H7 (cell line): ENCODE data around the gene CKS1B. TPM values are rescaled to one million over a fixed set of nuclear protein-coding genes. Genes with fewer than 3 reads are reported as not detected.

Source experiments
- DNase-seq: peaks from one replicate; pipeline ENCODE4 v3.0.0; 2012
- H3K27me3 ChIP-seq: 2 replicates; pipeline ENCODE4 v1.6.0; 2011; ENCODE audit warnings: mild to moderate bottlenecking, low read length; ENCODE audit not compliant: control insufficient read depth, insufficient read depth
- H3K36me3 ChIP-seq: replicated peaks from 2 replicates; pipeline ENCODE4 v1.5.1; 2011; ENCODE audit warnings: low read length; ENCODE audit not compliant: control insufficient read depth, insufficient read depth
- H3K4me3 ChIP-seq: 2 replicates; pipeline ENCODE4 v1.5.1; 2011; ENCODE audit warnings: low read depth, mild to moderate bottlenecking, control low read depth, low read length, moderate library complexity; ENCODE audit not compliant: insufficient read depth
- total RNA-seq: library from RNA; depleted of rRNA; stranded (reverse); fragments of >200 nt; shearing (Covaris generic); gene quantifications from 2 replicates; pipeline ENCODE4 v1.2.3, GENCODE V29; 2014

The CKS1B gene
- total RNA-seq, 1 experiment from 2014 or later = 342 TPM

- no peaks in the 10 kb centered on the region for H3K27me3 ChIP-seq
- peaks cover 7% of the 10 kb centered on the region for H3K36me3 ChIP-seq
- no peak overlapping the region for H3K4me3 ChIP-seq
- no peak for DNase-seq
Measured at GRCh38 chr1:155013632-155014031, 39.2 kb downstream of the CKS1B start.

- no peak for DNase-seq
Measured at GRCh38 chr1:155014709-155015508, 40.4 kb downstream of the CKS1B start.

GRCh38 chr1:155015527-155016230 is 41.2 kb downstream of the CKS1B start:
- DNase-seq = no peak
- Histone ChIP-seq H3K36me3 (peaks cover 7% of the 10 kb centered on the region), H3K4me3 (no peak overlapping the region), H3K27me3 (no peaks in the 10 kb centered on the region)

More at GRCh38 chr1:155014709-155015508, 40.4 kb downstream of the CKS1B start:
- H3K27me3 ChIP-seq = no peaks in the 10 kb centered on the region
- H3K4me3 ChIP-seq = no peak overlapping the region
- peaks cover 7% of the 10 kb centered on the region for H3K36me3 ChIP-seq

- Histone ChIP-seq H3K36me3 (peaks cover 7% of the 10 kb centered on the region), H3K27me3 (no peaks in the 10 kb centered on the region), H3K4me3 (no peak overlapping the region)
- DNase-seq = no peak
Measured at GRCh38 chr1:155016231-155016831, 41.9 kb downstream of the CKS1B start.

- Histone ChIP-seq H3K4me3 (peak overlapping the region; percentile 49), H3K27me3 (no peaks in the 10 kb centered on the region), H3K36me3 (peaks cover 7% of the 10 kb centered on the region)
- peak; percentile 98 for DNase-seq
Measured at GRCh38 chr1:155017041-155017945, 42.8 kb downstream of the CKS1B start.

GRCh38 chr1:155017946-155018316 is 43.5 kb downstream of the CKS1B start:
- Histone ChIP-seq H3K36me3 (peaks cover 7% of the 10 kb centered on the region), H3K27me3 (no peaks in the 10 kb centered on the region), H3K4me3 (peak overlapping the region; percentile 49)
- peak; percentile 62 for DNase-seq

GRCh38 chr1:155018617-155019348 is 44.3 kb downstream of the CKS1B start:
- DNase-seq = no peak
- Histone ChIP-seq H3K27me3 (no peaks in the 10 kb centered on the region; the same call in 1 of the 2 replicates), H3K4me3 (no peak overlapping the region), H3K36me3 (peaks cover 7% of the 10 kb centered on the region)

GRCh38 chr1:155019377-155020245 is 45.1 kb downstream of the CKS1B start:
- H3K27me3 ChIP-seq = no peaks in the 10 kb centered on the region; the same call in 1 of the 2 replicates
- no peak overlapping the region for H3K4me3 ChIP-seq
- peaks cover 5% of the 10 kb centered on the region for H3K36me3 ChIP-seq
- peak; percentile 41 for DNase-seq

- H3K4me3 ChIP-seq = no peak overlapping the region
- DNase-seq = no peak
- H3K27me3 ChIP-seq = no peaks in the 10 kb centered on the region; the same call in 1 of the 2 replicates
- H3K36me3 ChIP-seq = no peaks in the 10 kb centered on the region
Measured at GRCh38 chr1:155022136-155022926, 47.9 kb downstream of the CKS1B start.

- H3K36me3 ChIP-seq = no peaks in the 10 kb centered on the region
- no peak for DNase-seq
- no peak overlapping the region for H3K4me3 ChIP-seq
- no peaks in the 10 kb centered on the region; the same call in 1 of the 2 replicates for H3K27me3 ChIP-seq
Measured at GRCh38 chr1:155022927-155023236, 48.4 kb downstream of the CKS1B start.

- no peaks in the 10 kb centered on the region for H3K36me3 ChIP-seq
- DNase-seq = peak; percentile 51
- H3K27me3 ChIP-seq = no peaks in the 10 kb centered on the region; the same call in 1 of the 2 replicates
- no peak overlapping the region for H3K4me3 ChIP-seq
Measured at GRCh38 chr1:155023627-155024026, 49.1 kb downstream of the CKS1B start.

GRCh38 chr1:155024315-155024714 is 49.8 kb downstream of the CKS1B start:
- DNase-seq = no peak
- Histone ChIP-seq H3K4me3 (no peak overlapping the region), H3K27me3 (no peaks in the 10 kb centered on the region; the same call in 1 of the 2 replicates), H3K36me3 (no peaks in the 10 kb centered on the region)
